ENCODE data around the gene FMNL2.

DNA sequence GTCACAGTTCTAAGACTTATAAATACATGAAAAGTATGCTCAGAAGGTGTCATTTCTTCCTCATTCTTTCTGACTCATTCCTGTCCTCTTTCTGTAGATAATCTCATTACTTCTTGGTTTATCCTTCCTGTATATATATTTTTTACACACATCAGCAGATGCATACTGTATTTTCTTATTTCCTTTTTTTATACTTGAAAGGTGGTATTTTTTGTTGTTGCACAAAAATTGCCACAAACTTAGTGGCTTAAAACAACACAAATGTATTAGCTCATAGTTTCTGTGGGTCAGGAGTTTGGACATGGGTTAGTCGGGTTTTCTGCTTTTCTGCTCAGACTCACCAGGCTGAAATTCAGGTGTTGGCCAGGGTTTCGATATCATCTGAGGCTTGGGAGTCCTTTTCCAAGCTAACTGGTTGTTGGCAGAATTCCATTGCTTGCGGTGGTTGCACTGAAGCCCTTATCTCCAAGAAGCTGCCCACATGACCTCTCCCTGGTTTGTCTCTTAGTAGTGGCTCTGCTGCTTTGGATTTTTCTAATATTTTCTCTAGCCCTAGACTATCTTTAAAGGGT lies 162.6 kb downstream of the FMNL2 start:
- TF ChIP-seq TAF1 (IDR thresholded peaks at IDR 0.05; ENCODE audit: low read depth, low read length) (no peak), SPI1 (IDR thresholded peaks at IDR 0.05; ENCODE audit: low read depth, low read length) (no peak)
